Measurements from ENCODE around the gene REV1. TPM values are rescaled to one million over a fixed set of nuclear protein-coding genes. Genes with fewer than 3 reads are reported as not detected.
A peak's percentile ranks its signal among the peaks of the same experiment; 100 is the strongest.

The REV1 gene
- total RNA-seq, 1 donor from 2014 or later = 27.4 TPM

GRCh38 chr2:99406137-99406536 lies 83.7 kb downstream of the REV1 start:
- Histone ChIP-seq H3K4me3 (ENCODE audit: low read depth, low read length) (no peak overlapping the region), H3K36me3 (ENCODE audit: control insufficient read depth, insufficient read depth, low read length) (peaks cover 3% of the 10 kb centered on the region), H3K27me3 (ENCODE audit: control insufficient read depth, insufficient read depth, low read length) (no peaks in the 10 kb centered on the region)
- DNase-seq (ENCODE audit: low read depth) = no peak
- TF ChIP-seq CTCF (IDR thresholded peaks at IDR 0.05; ENCODE audit: insufficient read depth, low read length, poor library complexity, severe bottlenecking) = no peak

GRCh38 chr2:99404797-99405669 lies 84.8 kb downstream of the REV1 start:
- Histone ChIP-seq H3K4me3 (ENCODE audit: low read depth, low read length) (no peak overlapping the region), H3K36me3 (ENCODE audit: control insufficient read depth, insufficient read depth, low read length) (peaks cover 3% of the 10 kb centered on the region), H3K27me3 (ENCODE audit: control insufficient read depth, insufficient read depth, low read length) (no peaks in the 10 kb centered on the region)
- DNase-seq (ENCODE audit: low read depth) = no peak
- no peak for TF ChIP-seq CTCF (IDR thresholded peaks at IDR 0.05; ENCODE audit: insufficient read depth, low read length, poor library complexity, severe bottlenecking)

- no peak for TF ChIP-seq CTCF (IDR thresholded peaks at IDR 0.05; ENCODE audit: insufficient read depth, low read length, poor library complexity, severe bottlenecking)
- DNase-seq (ENCODE audit: low read depth) = no peak
- no peaks in the 10 kb centered on the region for H3K27me3 ChIP-seq (ENCODE audit: control insufficient read depth, insufficient read depth, low read length)
- H3K4me3 ChIP-seq (ENCODE audit: low read depth, low read length) = no peak overlapping the region
- H3K36me3 ChIP-seq (ENCODE audit: control insufficient read depth, insufficient read depth, low read length) = peaks cover 3% of the 10 kb centered on the region
These were observed 85.6 kb downstream of the REV1 start for GRCh38 chr2:99404039-99404796.

- Histone ChIP-seq H3K36me3 (ENCODE audit: control insufficient read depth, insufficient read depth, low read length) (peaks cover 5% of the 10 kb centered on the region), H3K4me3 (ENCODE audit: low read depth, low read length) (no peak overlapping the region), H3K27me3 (ENCODE audit: control insufficient read depth, insufficient read depth, low read length) (no peaks in the 10 kb centered on the region)
- peak; percentile 30 for TF ChIP-seq CTCF (IDR thresholded peaks at IDR 0.05; ENCODE audit: insufficient read depth, low read length, poor library complexity, severe bottlenecking)
- DNase-seq (ENCODE audit: low read depth) = no peak
These were observed 86.3 kb downstream of the REV1 start for GRCh38 chr2:99403524-99403923.

GRCh38 chr2:99403084-99403483 lies 86.7 kb downstream of the REV1 start:
- no peak for DNase-seq (ENCODE audit: low read depth)
- peaks cover 7% of the 10 kb centered on the region for H3K36me3 ChIP-seq (ENCODE audit: control insufficient read depth, insufficient read depth, low read length)
- H3K27me3 ChIP-seq (ENCODE audit: control insufficient read depth, insufficient read depth, low read length) = no peaks in the 10 kb centered on the region
- no peak overlapping the region for H3K4me3 ChIP-seq (ENCODE audit: low read depth, low read length)
- no peak for TF ChIP-seq CTCF (IDR thresholded peaks at IDR 0.05; ENCODE audit: insufficient read depth, low read length, poor library complexity, severe bottlenecking)
